ENCODE data around the gene MRPL1.
"Not testable (repeated sequence)": the region's sequence is repeated elsewhere in the genome, so short reads cannot be mapped to it uniquely, and the experiment has no call there.

Gene MRPL1

DNA sequence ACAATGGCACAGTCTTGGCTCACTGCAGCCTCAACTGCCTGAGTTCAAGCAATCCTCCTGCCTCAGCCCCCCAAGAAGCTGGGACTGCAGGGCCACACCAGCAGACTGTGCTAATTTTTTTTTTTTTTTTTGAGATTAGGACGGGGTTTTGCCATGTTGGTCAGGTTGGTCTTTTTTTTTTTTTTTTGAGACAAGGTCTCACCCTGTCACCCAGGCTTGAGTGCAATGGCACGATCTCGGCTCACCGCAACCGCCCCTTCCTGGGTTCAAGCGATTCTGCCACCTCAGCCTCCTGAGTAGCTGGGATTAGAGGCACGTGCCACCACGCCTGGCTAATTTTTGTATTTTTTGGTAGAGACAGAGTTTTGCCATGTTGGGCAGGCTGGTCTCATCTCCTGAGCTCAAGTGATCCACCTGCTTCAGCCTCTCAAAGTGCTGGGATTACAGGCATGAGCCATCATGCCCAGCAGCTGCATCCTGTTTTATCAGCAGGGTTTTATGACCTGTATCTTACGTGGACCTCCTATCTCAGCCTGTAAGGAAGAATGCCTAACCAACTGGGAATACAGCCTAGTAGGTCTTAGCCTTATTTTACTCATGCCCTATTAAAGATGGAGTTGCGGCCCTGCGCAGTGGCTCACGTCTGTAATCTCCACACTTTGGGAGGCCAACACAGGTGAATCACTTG lies 13.2 kb upstream of the MRPL1 start:
- DNase-seq (ENCODE audit: low read depth) = no peak

DNA sequence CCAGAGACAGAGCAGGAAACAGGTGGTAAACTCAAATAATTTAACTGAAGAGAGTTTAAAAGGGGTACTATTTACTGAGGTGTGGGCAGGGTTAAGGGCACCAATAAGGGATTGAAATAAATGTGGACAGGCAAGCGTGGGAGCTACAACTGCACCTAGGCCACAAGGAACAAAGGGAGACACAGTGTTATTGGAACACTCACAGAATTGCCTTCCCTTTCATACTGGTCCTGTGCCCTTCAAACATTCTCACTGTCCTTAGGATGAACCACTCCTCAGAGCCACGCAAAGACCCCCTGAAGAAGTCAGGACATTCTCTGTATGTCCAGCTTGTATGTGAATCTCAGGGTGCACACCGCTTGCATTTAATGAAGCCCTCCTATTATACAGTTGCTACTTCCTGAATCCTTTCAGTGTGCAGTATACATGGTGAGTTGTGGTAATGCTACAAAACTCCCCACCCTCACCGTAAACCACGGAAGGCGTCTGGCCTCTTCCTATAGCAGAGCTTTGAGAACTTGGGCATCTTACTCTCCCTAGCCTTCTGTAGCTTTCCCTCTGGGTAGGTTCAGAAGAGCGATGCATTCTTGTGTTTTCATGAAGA lies 9.6 kb upstream of the MRPL1 start:
- DNase-seq (ENCODE audit: low read depth) = peak; percentile 51

DNA sequence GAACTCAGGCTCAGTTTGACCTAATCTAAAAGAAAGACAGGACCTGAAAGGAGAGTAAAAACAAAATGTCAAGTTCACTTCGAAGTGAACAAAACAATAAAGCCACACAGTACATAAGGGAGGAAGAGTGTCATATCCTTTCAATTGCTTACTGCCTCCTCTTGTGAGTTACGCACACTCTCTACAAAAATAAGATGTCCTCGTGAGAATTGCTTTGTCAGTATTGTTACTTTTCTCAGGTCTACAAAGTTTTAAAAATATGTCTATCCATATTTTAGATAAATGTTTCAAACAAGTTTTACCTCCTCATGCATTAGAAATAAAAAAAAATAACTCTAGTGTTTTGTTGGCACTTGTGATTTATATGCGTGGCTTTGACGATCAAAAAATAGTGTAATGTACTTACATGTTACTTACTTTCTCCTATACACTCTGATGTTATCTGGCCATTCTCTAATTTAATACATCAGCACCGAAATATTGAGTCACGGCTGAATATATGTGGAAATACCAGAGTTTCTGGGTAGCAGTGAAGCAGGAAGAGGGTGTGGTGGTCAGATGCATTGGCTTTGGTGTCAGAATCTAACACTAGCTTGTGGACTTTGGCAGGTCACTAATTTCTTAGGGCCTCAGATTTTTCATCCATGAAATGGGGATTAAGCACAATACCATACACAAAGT lies 8.1 kb upstream of the MRPL1 start:
- DNase-seq (ENCODE audit: low read depth) = no peak

DNA sequence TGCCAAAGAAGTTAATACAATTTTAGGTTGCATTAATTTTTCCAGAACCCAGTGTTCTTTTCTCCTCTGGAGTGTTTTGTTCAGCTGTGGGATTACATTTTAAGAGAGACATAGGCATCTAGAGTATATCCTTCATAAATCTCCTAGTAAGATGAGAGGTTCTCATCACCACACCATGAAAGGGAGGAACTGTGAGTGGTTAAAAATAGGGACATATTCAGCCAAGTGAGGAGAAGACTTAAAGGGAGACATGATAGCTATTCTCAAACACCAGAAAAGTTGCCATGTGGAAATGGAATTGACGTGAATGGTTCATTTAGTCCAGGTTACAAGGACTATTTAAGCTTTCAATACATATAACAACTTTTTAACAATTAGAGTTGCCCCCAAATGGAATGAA lies 6.5 kb upstream of the MRPL1 start:
- no peak for DNase-seq (ENCODE audit: low read depth)

DNA sequence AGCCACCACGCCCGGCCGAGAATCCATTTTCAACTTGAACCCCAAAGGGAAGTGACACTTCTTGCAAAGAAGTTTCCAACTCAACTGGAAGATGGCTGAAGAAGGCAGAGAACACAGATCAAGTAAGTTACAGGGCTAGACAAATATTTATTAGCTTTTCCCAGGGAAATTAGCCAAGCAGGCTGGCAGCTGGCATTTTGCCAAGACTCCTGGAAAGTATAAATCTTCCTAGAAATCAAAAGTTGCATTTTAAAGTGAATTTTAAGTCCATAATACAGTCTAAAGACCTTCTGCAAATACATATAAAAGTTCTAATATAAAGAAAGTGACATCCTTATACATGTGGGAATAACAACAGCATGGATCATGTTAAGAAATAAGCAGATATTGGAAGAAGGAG lies 3.4 kb upstream of the MRPL1 start:
- no peak for DNase-seq (ENCODE audit: low read depth)

DNA sequence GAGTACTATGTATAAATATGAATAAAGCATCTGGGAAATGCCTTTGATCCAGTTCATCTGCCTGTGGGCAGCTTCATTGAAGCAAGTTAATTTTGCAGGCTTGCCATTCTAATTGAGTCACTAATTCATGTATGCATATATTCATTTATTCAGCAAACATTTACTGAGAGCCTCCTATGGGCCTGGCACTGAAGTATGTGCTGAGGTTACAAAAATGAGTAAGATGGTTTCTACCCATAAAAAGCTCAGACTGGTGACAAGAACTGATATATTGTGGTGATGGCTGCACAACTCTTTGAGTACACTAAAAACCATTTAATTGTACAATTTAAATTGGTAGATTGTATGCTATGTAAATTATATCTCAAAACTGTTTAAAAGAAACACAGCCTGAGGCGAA lies 1.1 kb upstream of the MRPL1 start:
- no peak for DNase-seq (ENCODE audit: low read depth)

DNA sequence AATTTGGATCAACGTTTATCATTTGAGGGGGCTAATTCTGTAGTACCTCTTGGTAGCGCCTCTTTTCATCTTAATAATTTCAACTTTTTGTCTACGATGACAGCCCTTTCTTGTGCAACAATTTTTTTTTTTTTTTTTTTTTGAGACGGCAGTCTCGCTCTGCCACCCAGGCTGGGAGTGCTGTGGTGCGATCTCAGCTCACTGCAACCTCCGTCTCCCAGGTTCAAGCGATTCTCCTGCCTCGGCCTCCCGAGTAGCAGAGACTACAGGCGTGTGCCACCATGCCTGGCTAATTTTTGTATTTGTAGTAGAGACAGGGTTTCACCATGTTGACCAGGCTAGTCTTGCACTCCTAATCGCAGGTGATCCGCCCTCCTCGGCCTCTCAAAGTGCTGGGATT lies 711 bp downstream of the MRPL1 start:
- DNase-seq (ENCODE audit: low read depth) = not testable (repeated sequence)

DNA sequence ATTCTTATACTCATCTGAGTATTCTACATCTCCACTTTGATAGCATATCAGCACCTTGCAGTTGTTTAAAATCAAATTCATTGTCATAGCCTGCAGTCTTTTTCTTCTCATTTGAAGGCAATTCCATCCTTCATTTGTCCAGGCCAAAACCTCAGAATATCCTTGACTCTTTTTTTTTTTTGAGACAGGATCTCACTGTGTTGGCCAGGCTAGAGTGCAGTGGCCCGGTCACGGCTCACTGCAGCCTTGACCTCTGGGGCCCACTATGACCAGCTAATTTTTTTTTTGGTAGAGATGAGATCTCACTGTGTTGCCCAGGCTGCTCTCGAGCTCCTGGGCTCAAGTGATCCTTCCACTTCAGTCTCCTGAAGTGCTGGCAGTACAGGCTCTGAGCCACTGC lies 2.6 kb downstream of the MRPL1 start:
- no peak for DNase-seq (ENCODE audit: low read depth)

DNA sequence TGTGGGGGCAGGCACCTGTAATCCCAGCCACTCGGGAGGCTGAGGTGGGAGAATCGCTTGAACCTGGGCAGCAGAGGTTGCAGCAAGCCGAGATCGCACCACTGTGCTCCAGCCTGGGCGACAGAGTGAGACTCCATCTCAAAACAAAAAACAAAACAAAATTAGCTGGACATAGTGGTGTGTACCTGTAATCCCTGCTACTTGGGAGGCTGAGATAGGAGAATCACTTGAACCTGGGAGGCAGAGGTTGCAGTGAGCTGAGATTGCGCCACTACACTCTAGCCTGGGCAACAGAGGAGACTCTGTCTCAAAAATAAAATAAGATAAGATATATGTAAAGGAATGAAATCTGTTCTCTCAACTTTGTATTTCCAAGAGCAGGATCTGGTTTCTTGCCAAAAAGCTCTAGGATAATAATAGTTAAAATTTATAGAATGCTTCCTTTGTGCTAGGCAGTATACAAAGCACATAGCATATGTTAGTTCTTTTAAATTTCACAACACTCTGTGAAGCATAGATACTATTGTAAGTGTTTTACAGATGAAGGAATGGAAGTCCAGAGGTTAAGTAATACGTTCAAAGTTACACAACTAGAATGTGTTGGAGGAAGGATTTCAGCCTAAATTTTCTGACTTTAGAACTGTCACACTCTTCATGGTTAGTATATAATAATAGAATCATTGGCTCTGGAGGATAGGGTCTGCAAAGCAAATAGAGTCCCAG lies 10.3 kb downstream of the MRPL1 start:
- no peak for DNase-seq (ENCODE audit: low read depth)

DNA sequence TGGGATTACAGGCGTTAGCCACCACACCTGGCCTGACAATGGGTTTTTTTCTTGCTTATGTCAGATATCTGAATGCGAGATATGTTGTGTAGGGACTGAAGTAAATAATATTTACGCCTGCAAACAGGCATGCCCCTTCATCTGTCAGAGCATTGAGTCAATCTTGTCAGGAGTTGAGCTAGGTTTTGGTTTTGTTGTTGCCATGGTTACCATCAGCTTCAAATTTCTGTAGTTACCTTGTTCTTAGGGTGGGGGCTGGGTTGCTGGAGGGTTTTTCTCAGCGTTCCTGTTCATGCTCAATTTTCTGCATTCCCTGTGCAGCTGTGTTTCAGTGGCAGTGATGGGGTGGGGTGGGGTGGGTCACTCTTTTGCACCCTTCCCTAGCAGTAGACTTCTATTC lies 14.5 kb downstream of the MRPL1 start:
- DNase-seq (ENCODE audit: low read depth) = no peak

DNA sequence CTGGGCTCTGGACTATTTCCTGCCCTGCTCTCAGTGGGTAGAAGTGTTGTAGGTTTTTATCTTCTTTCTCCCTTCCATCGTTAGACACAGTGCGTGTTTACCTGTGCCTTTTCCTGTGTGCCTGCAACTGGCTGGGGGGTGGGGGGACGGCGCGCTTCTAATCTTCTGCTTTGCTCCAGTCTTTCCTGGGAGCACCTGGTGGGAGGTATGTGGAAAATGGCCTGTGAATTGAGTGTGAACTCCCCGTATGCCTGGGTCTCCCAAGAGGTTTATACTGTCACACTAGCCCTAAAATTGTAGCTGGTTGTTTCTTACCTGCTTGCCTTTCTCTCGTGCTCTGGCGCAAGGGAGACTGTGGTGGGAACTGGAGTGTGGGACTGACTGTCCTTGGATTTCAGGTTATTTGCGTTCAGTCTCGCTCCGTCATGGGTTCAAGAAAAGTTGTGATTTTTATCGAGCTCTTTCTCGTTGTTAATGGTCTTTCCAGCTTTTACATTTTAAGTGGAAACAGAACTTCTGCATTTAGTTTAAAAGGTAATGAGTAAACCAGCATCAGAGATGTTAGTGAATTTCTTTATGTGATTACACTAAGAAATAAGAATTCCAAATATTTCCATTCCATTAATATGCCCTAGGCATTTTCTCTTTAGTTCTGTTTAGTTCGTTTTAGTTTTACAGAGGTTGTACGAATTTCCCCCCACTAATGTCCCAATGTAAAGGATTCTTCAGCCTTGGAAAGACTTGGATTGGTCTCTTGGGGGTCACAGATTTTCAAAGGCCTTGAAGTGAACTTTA lies 15.3 kb downstream of the MRPL1 start:
- no peak for DNase-seq (ENCODE audit: low read depth)

DNA sequence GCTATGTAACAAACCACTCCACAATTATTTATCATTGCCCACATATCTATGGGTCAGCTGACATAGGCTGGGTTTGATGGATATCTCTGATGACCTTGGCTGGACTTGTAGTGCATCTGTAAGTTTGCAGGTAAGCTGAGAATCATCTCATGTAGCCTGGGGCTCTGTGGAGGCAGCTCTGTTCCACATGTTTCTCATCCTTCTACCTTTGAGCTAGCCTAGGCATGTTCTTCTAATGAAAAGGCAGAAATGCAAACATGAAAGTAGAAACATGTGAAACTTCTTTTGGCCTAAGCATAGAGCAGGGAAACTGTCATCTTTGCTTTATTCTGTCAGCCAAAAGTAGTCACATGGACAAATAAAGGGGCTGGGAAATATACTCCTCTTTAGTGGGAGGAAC lies 18.2 kb downstream of the MRPL1 start:
- DNase-seq (ENCODE audit: low read depth) = no peak

DNA sequence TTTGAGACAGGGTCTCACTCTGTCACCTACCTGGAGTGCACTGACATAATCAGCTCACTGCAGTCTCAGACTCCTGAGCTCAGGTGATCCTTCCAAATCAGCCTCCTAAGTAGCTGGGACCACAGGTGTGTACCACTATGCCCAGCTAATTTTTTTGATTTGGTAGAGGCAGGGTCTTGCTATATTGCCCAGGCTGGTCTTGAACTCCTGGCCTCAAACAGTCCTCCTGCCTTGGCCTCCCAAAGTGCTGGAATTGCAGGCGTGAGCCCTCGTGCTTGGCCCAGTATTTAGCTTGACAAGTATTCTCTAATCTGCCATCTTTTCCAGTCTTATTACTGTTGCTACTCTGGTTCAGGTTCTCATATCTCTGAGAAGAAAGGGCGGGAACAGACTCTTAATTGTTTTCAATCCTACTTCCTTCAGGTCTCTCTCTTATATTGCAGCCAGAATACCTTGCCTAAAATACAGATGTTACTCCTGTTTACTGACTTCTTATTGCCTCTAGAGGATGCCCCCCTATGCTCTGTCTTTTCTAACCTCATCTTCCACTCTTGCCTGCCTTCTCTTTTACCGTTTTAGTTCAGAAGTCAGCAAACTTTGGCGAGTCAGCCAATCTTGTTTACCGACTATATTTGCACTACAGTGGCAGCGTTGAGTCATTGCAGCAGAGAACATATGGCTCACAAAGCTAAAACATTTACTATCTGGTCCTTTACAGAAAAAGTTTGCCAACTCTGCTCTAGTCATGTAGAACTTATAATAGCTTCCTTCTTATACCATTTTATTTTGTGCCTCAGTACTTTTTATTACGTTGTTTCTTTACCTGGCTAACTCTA lies 19.0 kb downstream of the MRPL1 start:
- no peak for DNase-seq (ENCODE audit: low read depth)

DNA sequence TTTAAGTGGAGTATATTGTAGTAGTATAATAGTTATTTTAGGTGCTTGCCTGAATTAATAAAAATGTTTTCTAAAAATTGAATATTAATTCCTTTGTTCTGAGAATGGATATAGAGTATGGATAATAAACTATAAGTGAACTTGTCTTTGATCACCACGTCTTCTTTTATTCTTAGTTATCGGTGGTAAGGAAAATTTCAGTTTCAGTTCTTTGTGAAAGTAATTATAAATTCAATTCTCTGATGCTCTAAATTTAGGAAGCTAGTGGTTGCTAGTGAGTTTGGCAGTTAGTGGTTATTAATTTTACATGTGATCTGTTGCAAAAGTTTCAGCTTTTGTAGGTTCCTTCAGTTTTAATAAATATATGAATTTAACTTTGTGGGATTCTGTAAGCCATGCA lies 30.8 kb downstream of the MRPL1 start:
- no peak for DNase-seq (ENCODE audit: low read depth)

DNA sequence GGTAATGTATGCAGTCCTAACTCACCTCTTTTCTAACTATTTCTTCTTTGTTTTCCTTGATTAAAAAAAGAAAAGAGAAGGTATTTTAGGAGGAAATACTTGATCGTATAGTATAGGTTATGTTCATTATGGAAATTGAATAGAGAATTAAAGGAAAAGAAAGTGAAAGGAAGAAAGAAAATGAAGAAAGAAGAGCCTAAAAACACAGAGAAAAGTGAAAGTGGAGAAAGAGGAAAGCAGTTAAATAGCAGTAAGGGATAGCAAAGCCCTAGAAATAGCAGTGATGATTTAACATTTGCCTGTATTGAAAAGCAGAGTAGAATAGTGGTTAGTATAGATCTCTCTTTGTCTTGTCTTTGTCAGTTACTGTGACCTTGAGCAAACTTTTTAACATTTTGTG lies 37.0 kb downstream of the MRPL1 start:
- DNase-seq (ENCODE audit: low read depth) = no peak

DNA sequence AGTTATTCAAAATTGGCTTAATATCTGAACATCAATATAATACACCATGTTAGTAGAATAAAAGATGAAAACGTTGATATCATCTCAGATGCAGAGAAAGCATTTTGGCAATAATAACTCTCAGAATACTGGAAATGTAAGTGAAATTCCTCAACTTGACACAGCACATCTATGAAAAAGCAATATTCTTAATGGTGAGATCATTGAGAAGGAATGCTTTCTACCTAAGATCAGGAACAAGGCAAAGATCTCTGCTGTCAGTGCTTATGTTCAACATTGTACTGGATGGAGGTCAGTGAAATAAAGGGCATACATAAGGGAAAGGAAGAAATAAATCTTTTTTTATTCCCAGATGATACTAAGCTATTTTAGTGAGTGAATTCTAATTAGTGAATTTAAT lies 40.6 kb downstream of the MRPL1 start:
- no peak for DNase-seq (ENCODE audit: low read depth)

DNA sequence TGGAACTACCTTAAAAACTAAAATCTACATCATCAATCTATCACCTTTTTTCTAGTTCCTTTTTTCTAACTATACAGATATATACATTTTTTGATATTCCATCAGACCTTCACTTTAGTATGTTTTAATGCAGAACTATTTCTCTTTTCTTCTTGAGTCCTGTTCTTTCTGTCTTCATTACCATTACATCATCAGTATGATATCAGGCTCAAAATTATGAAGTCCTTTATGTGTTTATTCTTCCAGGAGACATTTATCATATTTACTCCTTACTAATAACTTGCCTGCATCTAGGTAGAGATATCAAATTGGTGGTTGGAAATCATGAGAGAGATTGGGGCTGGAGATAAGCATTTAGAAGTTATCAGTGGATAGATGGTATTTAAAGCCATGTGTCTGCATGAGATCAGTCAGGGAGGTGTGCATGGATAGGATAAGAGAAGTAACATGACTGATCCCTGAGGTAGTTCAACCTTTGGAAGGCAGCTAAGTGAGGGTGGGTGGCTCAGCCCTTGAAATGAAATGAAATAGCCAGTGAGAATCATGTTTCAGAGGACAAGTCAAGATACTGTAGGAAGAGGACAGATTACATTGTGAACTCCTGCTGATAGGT lies 43.1 kb downstream of the MRPL1 start:
- no peak for DNase-seq (ENCODE audit: low read depth)

DNA sequence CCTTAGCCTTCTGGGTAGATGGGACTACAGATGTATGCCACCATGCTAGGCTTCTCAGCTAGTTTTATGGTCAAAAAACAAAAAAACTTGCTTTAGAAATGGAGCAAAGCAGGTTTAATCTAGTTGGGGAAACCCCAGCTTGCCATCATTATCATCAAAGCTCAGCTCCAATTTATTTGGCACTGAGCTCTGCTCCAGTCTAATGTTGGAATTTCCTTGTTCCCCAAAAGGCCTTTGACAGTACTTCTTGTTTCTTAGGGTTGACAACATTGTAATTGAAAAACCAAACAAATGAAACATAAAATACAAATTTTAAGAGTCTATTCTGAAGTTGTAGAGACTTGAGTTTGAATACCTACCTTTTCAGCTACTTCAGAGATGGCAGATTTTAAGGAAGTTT lies 48.0 kb downstream of the MRPL1 start:
- DNase-seq (ENCODE audit: low read depth) = no peak

DNA sequence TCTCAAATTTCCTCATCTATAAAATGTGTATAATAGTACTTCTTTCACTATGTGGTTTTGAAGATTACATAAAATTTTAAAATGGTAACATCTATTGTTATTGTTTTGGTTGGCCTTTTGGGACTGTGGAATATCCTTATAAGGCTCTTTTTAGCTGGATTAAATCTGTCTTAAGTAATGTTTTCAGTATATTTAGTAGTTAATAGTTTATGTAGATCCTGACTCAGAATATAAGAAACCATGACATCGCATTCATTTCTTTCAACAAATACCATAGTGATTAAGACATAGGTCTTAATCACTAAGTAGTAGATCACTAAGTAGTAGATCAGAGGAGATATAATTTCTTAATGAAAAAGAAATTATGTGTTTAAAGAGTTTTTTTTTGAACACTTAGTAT lies 48.5 kb downstream of the MRPL1 start:
- DNase-seq (ENCODE audit: low read depth) = no peak

DNA sequence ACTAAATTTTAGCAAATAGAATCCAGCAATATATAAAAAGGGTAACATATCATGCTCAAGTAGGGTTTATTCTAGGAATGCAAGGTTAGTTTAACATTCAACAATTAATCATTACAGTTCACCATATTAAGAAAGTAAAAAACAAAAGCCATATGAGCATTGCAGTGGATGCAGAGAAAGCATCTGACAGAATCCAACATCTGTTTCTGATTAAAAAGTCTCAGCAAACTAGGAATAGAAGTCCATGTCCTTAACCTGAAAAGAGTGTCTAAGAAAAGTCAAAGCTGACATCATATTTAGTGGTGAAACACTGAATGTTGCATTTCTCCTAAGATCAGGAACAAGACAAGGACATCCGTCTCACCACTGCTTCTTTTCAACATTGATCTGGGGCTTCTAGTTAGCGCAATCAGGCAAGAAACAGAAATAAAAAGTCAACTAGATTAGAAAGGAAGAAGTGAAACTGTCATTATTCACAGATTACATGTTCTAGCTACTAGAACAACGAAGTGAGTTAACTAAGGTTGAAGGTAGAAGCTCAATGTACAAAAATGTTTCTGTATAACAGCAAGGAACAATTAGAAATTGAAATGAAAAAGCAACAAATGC lies 49.3 kb downstream of the MRPL1 start:
- no peak for DNase-seq (ENCODE audit: low read depth)
